IPS-18a (cell line): ENCODE data around the gene MED19.

Source experiments
- H3K27ac ChIP-seq: one replicate; pipeline ENCODE4 v1.5.1; 2013; ENCODE audit warnings: low read length
- H3K27me3 ChIP-seq: one replicate; pipeline ENCODE4 v1.6.1; 2013; ENCODE audit warnings: mild to moderate bottlenecking, low read length; ENCODE audit not compliant: control insufficient read depth, insufficient read depth
- H3K36me3 ChIP-seq: one replicate; pipeline ENCODE4 v1.6.1; 2013; ENCODE audit warnings: low read depth, low read length; ENCODE audit not compliant: control insufficient read depth
- H3K4me1 ChIP-seq: one replicate; pipeline ENCODE4 v1.6.1; 2013; ENCODE audit warnings: low read depth, low read length; ENCODE audit not compliant: control insufficient read depth
- H3K4me3 ChIP-seq: one replicate; pipeline ENCODE4 v1.5.1; 2013; ENCODE audit warnings: low read length
- H3K9ac ChIP-seq: one replicate; pipeline ENCODE4 v1.6.1; 2013; ENCODE audit warnings: mild to moderate bottlenecking, low read length, moderate library complexity
- H3K9me3 ChIP-seq: one replicate; pipeline ENCODE4 v1.6.1; 2013; ENCODE audit warnings: low read depth, low read length; ENCODE audit not compliant: control insufficient read depth

Gene MED19

DNA sequence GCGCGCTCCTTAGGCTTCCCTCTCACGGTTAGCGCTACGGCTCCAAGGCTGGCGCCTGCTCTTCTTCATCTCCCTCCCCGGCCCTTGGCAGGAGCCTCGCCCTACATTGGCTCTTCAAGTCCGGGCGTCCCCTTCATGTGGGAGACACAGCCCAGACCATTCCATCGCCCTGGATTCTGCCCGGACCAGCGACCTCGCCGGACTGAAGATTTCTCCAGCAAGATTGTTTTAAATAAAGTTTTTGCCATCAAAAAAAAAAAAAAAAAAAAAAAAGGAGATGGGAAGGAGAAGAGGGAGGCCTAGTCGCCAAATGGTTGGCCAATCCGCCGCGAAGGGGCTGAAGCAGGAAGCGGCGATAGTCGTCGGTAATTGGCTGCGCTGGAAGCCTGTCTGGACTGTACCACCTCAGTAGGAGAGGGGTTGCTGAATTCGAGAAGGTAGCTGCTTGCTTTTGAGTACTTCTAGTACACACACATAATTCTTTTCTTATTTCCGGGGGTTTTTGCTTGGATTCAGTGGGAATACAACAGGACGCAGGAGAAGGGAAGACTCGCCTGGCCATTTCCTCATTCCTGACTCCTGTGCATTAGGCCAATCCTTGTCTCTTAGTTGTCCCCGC is 44.8 kb downstream of the MED19 start:
- Histone ChIP-seq H3K27ac (peak overlapping the region; percentile 97), H3K9ac (peak overlapping the region; percentile 85), H3K27me3 (no peaks in the 10 kb centered on the region), H3K4me3 (peak overlapping the region; percentile 73), H3K36me3 (peaks cover 6% of the 10 kb centered on the region), H3K4me1 (no peaks in the 10 kb centered on the region), H3K9me3 (no peaks in the 10 kb centered on the region)

DNA sequence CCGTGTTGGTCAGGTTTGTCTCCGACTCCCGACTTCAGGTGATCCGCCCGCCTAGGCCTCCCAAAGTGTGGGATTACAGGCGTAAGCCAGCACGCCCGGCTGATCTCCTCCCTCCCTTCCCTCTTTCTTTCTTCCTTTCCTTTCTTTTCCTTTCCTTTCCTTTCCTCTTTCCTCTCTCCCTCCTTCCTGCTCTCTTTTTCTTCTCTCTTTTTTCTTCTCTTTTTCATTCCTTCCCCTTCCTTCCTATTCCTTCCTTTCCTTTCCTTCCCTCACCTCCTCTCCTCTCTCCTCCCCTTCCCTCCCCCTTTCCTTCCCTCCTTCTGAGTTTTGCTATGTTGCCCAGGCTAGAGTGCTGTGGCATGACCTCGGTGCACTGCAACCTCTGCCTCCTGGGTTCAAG is 48.0 kb downstream of the MED19 start:
- Histone ChIP-seq H3K4me1 (no peaks in the 10 kb centered on the region), H3K27ac (no peak overlapping the region), H3K36me3 (peaks cover 21% of the 10 kb centered on the region), H3K9me3 (no peaks in the 10 kb centered on the region), H3K9ac (no peak overlapping the region), H3K27me3 (no peaks in the 10 kb centered on the region), H3K4me3 (no peak overlapping the region)

DNA sequence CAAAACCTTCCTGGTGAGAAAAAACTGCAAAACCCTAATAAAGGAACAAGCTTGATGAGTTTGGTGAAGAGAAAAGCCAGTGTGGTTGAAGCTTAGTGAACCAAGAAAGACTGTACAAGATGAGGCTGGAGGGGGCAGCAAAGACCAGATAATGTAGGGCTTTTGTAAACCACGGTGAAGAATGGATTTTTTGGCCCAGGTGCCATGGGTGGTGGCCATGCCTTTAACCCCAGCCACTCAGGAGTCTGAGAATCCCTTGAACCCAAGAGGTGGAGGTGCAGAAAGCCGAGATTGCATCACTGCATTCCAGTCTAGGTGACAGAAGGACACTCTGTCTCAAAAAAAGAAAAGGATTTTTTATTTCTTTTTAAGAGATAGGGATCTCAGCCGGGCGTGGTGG is 49.1 kb downstream of the MED19 start:
- H3K27ac ChIP-seq = no peak overlapping the region
- H3K36me3 ChIP-seq = peaks cover 21% of the 10 kb centered on the region

DNA sequence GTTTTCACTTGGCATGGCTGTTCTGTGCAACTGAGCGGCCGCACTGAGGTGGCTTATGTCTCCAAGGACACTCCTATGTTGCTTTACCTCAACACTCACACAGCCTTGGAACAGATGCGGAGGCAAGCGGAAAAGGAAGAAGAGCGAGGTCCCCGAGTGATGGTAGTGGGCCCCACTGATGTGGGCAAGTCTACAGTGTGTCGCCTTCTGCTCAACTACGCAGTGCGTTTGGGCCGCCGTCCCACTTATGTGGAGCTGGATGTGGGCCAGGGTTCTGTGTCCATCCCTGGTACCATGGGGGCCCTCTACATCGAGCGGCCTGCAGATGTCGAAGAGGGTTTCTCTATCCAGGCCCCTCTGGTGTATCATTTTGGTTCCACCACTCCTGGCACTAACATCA is 52.3 kb downstream of the MED19 start:
- H3K27me3 ChIP-seq = peaks cover 9% of the 10 kb centered on the region
- H3K4me1 ChIP-seq = no peaks in the 10 kb centered on the region
- H3K9me3 ChIP-seq = no peaks in the 10 kb centered on the region
- H3K4me3 ChIP-seq = no peak overlapping the region
- H3K27ac ChIP-seq = no peak overlapping the region
- H3K9ac ChIP-seq = no peak overlapping the region
- peaks cover 21% of the 10 kb centered on the region for H3K36me3 ChIP-seq

More for the DNA sequence above, 49.1 kb downstream of the MED19 start:
- Histone ChIP-seq H3K9ac (no peak overlapping the region), H3K9me3 (no peaks in the 10 kb centered on the region), H3K4me1 (no peaks in the 10 kb centered on the region), H3K4me3 (no peak overlapping the region), H3K27me3 (no peaks in the 10 kb centered on the region)

DNA sequence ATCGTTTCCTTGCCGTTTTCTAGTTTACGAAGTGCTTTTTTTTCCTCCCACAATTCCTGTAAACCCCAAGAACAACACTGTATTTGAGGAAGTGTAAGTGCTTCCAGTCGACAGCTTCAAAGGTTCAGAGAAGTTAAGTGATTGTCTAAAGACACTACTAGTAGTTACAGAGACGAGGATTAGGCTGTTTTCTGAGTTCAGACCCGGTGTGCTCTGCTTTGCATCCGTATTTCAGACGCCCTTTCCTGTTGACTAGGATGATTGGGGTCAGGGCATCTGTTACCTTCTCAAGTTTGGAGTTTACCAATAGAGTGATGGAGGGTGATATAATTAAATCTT is 54.0 kb downstream of the MED19 start:
- peak overlapping the region; percentile 75 for H3K9ac ChIP-seq
- peak overlapping the region; percentile 0 for H3K27ac ChIP-seq
- peaks cover 18% of the 10 kb centered on the region for H3K27me3 ChIP-seq
- peaks cover 21% of the 10 kb centered on the region for H3K36me3 ChIP-seq
- no peaks in the 10 kb centered on the region for H3K4me1 ChIP-seq
- peak overlapping the region; percentile 83 for H3K4me3 ChIP-seq
- H3K9me3 ChIP-seq = no peaks in the 10 kb centered on the region

DNA sequence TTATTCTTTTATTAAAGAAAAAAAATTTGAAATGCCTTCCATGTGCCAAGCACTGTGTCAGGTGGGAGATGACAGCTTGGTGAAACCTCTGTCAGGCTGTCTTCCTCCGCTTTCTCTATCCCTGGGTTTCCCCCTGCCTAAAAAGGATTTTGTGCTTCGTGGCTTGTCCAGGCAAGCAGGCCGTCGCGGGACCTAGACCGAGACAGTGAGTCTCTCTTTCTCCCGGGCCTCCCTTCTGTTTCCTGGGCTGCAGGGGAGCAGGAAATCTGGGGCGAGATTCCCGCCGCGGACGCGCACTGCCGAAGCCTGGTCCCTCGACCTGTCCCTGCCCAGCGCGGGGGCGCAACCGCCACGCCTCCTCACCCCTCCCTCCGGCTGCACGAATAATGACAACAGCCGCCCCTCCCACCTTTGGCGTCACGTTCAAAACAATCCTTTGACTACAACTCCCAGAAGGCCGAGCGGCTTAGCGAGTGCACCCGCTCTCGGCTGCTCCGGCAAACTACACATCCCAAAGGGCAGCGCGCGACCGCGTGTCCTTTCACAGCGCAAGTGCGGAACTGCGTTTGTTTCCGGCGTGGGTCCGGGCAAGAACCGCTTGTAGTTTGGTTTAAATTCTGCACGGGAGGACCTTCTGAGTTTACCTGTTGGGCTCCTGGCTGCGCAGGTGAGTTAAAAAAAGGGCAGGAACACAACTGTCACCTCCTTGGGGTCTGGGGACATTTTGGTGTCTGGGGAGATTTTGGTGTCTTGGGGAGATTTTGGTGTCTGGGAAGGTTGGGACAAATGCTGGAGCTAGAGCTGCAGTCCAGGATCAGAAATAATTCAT is 54.6 kb downstream of the MED19 start, which contains the start of gene CLP1:
Gene CLP1, plus strand, starts transcription at position 569 of the 829 bp plus-strand sequence. CDS start 1,715 bp downstream, outside the sequence.
- Histone ChIP-seq H3K36me3 (peaks cover 21% of the 10 kb centered on the region), H3K9ac (peak within 1 kb of the TSS; percentile 75), H3K4me1 (no peaks in the 10 kb centered on the region), H3K9me3 (no peaks in the 10 kb centered on the region), H3K4me3 (peak within 1 kb of the TSS; percentile 83), H3K27ac (peak within 1 kb of the TSS; percentile 0), H3K27me3 (peaks cover 23% of the 10 kb centered on the region)

DNA sequence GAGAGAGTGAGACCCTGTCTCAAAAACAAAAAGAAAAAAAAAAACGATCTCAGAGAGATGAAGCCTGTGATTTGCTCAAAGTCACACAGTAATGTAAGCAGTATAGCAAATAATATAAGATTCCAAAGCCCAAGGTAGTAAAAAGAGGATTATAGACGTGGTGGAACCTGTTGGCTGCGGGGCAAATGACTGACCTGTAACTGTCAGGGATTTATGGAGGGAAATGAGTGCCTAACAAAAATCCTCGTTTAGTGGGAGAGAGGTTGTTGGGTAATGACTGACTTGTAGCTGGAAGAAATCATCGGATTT is 55.2 kb downstream of the MED19 start:
- H3K4me1 ChIP-seq = no peaks in the 10 kb centered on the region
- no peaks in the 10 kb centered on the region for H3K9me3 ChIP-seq
- peaks cover 28% of the 10 kb centered on the region for H3K27me3 ChIP-seq
- H3K4me3 ChIP-seq = peak overlapping the region; percentile 83
- H3K36me3 ChIP-seq = peaks cover 21% of the 10 kb centered on the region
- H3K27ac ChIP-seq = no peak overlapping the region
- peak overlapping the region; percentile 31 for H3K9ac ChIP-seq
